Transverse colon (tissue), 4 donors: ENCODE results near the gene ETV6. TPM values are rescaled to one million over a fixed set of nuclear protein-coding genes. Genes with fewer than 3 reads are reported as not detected.

Experiments
- DNase-seq: peaks from one replicate; pipeline ENCODE4 v3.0.0-alpha.2; 2019
- H3K27ac ChIP-seq, 4 donors: fragments of 200-600 bp; sonication (generic); 2 replicates each; pipeline ENCODE4 v1.5.1; 2016 to 2018; ENCODE audit warnings: inconsistent platforms in 4 of 4
- H3K27me3 ChIP-seq: fragments of 200-600 bp; sonication (generic); 2 replicates; pipeline ENCODE4 v1.5.1; 2017; ENCODE audit warnings: inconsistent platforms
- H3K36me3 ChIP-seq, 4 donors: fragments of 200-600 bp; sonication (generic); 2 replicates each; pipeline ENCODE4 v1.5.1; 2017 to 2019; ENCODE audit warnings: inconsistent platforms in 4 of 4
- H3K4me1 ChIP-seq, 4 donors: fragments of 200-600 bp; sonication (generic); 2 replicates each; pipeline ENCODE4 v1.5.1; 2017 to 2020; ENCODE audit warnings: inconsistent platforms in 4 of 4
- H3K4me3 ChIP-seq, 4 donors: fragments of 200-600 bp; sonication (generic); 1 replicate in 1 of 4; 2 replicates in 3 of 4; pipeline versions ENCODE4 v1.5.1 to v1.6.1; 2017 to 2019; ENCODE audit warnings: inconsistent platforms in 4 of 4
- H3K9me3 ChIP-seq, 2 donors: fragments of 200-600 bp; sonication (generic); 2 replicates each; pipeline ENCODE4 v1.5.1; 2017 to 2019; ENCODE audit warnings: inconsistent platforms in 2 of 2
- CTCF ChIP-seq, 5 experiments: fragments of 200-600 bp in 3 of 5; fragments of 450-650 bp in 2 of 5; sonication (generic) in 3 of 5; IDR thresholded peaks; 1 replicate in 2 of 5; 2 replicates in 3 of 5; pipeline ENCODE4 v1.5.1; 2016 to 2017; ENCODE audit warnings: antibody characterized with exemption in 5 of 5, inconsistent platforms in 3 of 5, mild to moderate bottlenecking in 2 of 5, moderate library complexity in 1 of 5
- EP300 ChIP-seq: sonication (generic); formaldehyde crosslinking; IDR thresholded peaks from one replicate; pipeline ENCODE4 v1.6.1; 2017; ENCODE audit warnings: antibody characterized with exemption, low read depth
- POLR2A ChIP-seq: fragments of 450-650 bp; IDR thresholded peaks from one replicate; pipeline ENCODE4 v1.6.1; 2016; ENCODE audit warnings: antibody characterized with exemption, mild to moderate bottlenecking, moderate library complexity
- POLR2AphosphoS5 ChIP-seq, 3 donors: sonication (generic); formaldehyde crosslinking; IDR thresholded peaks; one replicate each; pipeline ENCODE4 v1.6.1; 2016; ENCODE audit warnings: antibody characterized with exemption in 3 of 3
- WGBS, 2 donors: methylation state at CpG; one replicate each; pipeline ENCODE4 v1.1.5; 2018; ENCODE audit warnings: low coverage in 1 of 2; 5-methylcytosine and 5-hydroxymethylcytosine counted together
- in situ Hi-C, 4 donors: fragments of 200-750 bp; cut with MboI; loops; one replicate each; pipeline versions ENCODE4 v1.15.0 to v1.15.1; 2017; ENCODE audit warnings: low sequenced_read_pairs in 3 of 4, low pct_ligation_motif_present in 1 of 4, low pct_unique_long_range_greater_than_20kb in 1 of 4
- intact Hi-C: fragments of 100-400 bp; cut with DNase I; formaldehyde crosslinking; loops from one replicate; pipeline ENCODE4 v1.15.1; 2023; ENCODE audit warnings: low total_unique reads
- total RNA-seq, 4 donors: library from RNA; depleted of rRNA; stranded (reverse); fragments of >200 nt; gene quantifications; one replicate each; pipeline ENCODE4 v1.1.0, GENCODE V29; 2016

ETV6 gene
- total RNA-seq, 4 donors from 2014 or later, result 19.9 to 47.9 (median 41.0) TPM

- DNase-seq, result no peak
- TF ChIP-seq POLR2AphosphoS5 (IDR thresholded peaks at IDR 0.05) (peak in 1 of 3 donors; percentile 31), EP300 (peak; percentile 12), CTCF (IDR thresholded peaks at IDR 0.05) (no peak)
- Histone ChIP-seq H3K4me3 (no peak overlapping the region), H3K36me3 (no peaks in the 10 kb centered on the region), H3K4me1 (peaks cover 37 to 87% (median 66%) of the 10 kb centered on the region in 4 donors), H3K9me3 (no peaks in the 10 kb centered on the region), H3K27ac (peak overlapping the region; percentile 80 to 83 (median 80)), H3K27me3 (no peaks in the 10 kb centered on the region)
- intact Hi-C loops, result no loop called here
- WGBS, 2 donors, result 61 to 67% methylated on average over 6 to 7 of the region's 7 CpGs
- in situ Hi-C loops, result no loop called here
These were observed 114.5 kb downstream of the ETV6 start for GRCh38 chr12:11763760-11764520.

GRCh38 chr12:11764837-11765236, 115.4 kb downstream of the ETV6 start:
- no peaks in the 10 kb centered on the region for H3K27me3 ChIP-seq
- in situ Hi-C loops, result no loop called here
- peak overlapping the region; percentile 80 to 83 (median 80) for H3K27ac ChIP-seq
- H3K4me3 ChIP-seq, result no peak overlapping the region
- no peaks in the 10 kb centered on the region for H3K9me3 ChIP-seq
- no peak for TF ChIP-seq CTCF (IDR thresholded peaks at IDR 0.05)
- no peak for TF ChIP-seq POLR2AphosphoS5 (IDR thresholded peaks at IDR 0.05)
- TF ChIP-seq EP300, result no peak
- TF ChIP-seq POLR2A, result no peak
- DNase-seq, result no peak
- intact Hi-C loops, result no loop called here
- no peaks in the 10 kb centered on the region for H3K36me3 ChIP-seq
- H3K4me1 ChIP-seq, result peaks cover 45 to 87% (median 71%) of the 10 kb centered on the region in 4 donors

GRCh38 chr12:11765421-11765816, 115.9 kb downstream of the ETV6 start:
- H3K36me3 ChIP-seq, result no peaks in the 10 kb centered on the region
- TF ChIP-seq POLR2AphosphoS5 (IDR thresholded peaks at IDR 0.05) (no peak), POLR2A (no peak), CTCF (IDR thresholded peaks at IDR 0.05) (no peak), EP300 (no peak)
- peak overlapping the region; percentile 80 to 83 (median 80) for H3K27ac ChIP-seq
- H3K4me3 ChIP-seq, result no peak overlapping the region
- H3K9me3 ChIP-seq, result no peaks in the 10 kb centered on the region
- peaks cover 48 to 92% (median 75%) of the 10 kb centered on the region in 4 donors for H3K4me1 ChIP-seq
- WGBS, 2 donors, result 48 to 64% methylated on average over 2 of the region's 2 CpGs
- no peak for DNase-seq
- in situ Hi-C loops (no loop called here), intact Hi-C loops (no loop called here)
- H3K27me3 ChIP-seq, result no peaks in the 10 kb centered on the region

- no peaks in the 10 kb centered on the region for H3K36me3 ChIP-seq
- intact Hi-C loops, result no loop called here
- H3K9me3 ChIP-seq, result no peaks in the 10 kb centered on the region
- in situ Hi-C loops, result no loop called here
- H3K27ac ChIP-seq, result peak overlapping the region; percentile 80 to 83 (median 80)
- peak; percentile 56 for DNase-seq
- no peaks in the 10 kb centered on the region for H3K27me3 ChIP-seq
- TF ChIP-seq CTCF (IDR thresholded peaks at IDR 0.05), result no peak
- peak; percentile 11 for TF ChIP-seq POLR2A
- H3K4me1 ChIP-seq, result peaks cover 48 to 92% (median 75%) of the 10 kb centered on the region in 4 donors
- no peak overlapping the region for H3K4me3 ChIP-seq
- WGBS, 2 donors, result 55 to 62% methylated on average over 13 to 19 of the region's 19 CpGs
These were observed 116.6 kb downstream of the ETV6 start for GRCh38 chr12:11765817-11766794.
